Prostate gland (tissue), 2 donors: ENCODE data around the gene MAP2K7. TPM values are rescaled to one million over a fixed set of nuclear protein-coding genes. Genes with fewer than 3 reads are reported as not detected.

Source experiments
- DNase-seq: peaks from one replicate; pipeline ENCODE4 v3.0.0-alpha.2; 2019; ENCODE audit warnings: low spot score
- H3K27ac ChIP-seq, 2 donors: fragments of 200-600 bp; sonication (generic); 2 replicates each; pipeline ENCODE4 v1.5.1; 2017 to 2019
- H3K27me3 ChIP-seq: fragments of 200-600 bp; sonication (generic); replicated peaks from 2 replicates; pipeline ENCODE4 v1.5.1; 2019; ENCODE audit not compliant: insufficient read depth
- H3K36me3 ChIP-seq, 2 donors: fragments of 200-600 bp; sonication (generic); 1 replicate in 1 of 2; 2 replicates in 1 of 2; pipeline versions ENCODE4 v1.5.1 to v1.8.1; 2017 to 2019
- H3K4me1 ChIP-seq: fragments of 200-600 bp; sonication (generic); replicated peaks from 2 replicates; pipeline ENCODE4 v1.5.1; 2019
- H3K4me3 ChIP-seq, 2 donors: fragments of 200-600 bp; sonication (generic); 2 replicates each; pipeline ENCODE4 v1.5.1; 2017 to 2019
- H3K9me3 ChIP-seq: fragments of 200-600 bp; sonication (generic); 2 replicates; pipeline ENCODE4 v1.5.1; 2017
- POLR2A ChIP-seq: fragments of 450-650 bp; IDR thresholded peaks from one replicate; pipeline ENCODE4 v1.6.1; 2016; ENCODE audit warnings: antibody characterized with exemption, mild to moderate bottlenecking
- POLR2AphosphoS5 ChIP-seq: sonication (generic); formaldehyde crosslinking; IDR thresholded peaks from one replicate; pipeline ENCODE4 v1.6.1; 2017; ENCODE audit warnings: antibody characterized with exemption
- WGBS: methylation state at CpG from one replicate; pipeline ENCODE4 v1.1.5; 2018; 5-methylcytosine and 5-hydroxymethylcytosine counted together
- intact Hi-C: fragments of 100-400 bp; cut with DNase I; formaldehyde crosslinking; loops from one replicate; pipeline ENCODE4 v1.14.2; 2022
- total RNA-seq, 2 donors: library from RNA; depleted of rRNA; stranded (reverse); fragments of >200 nt; gene quantifications; one replicate each; pipeline ENCODE4 v1.1.0, GENCODE V29; 2016
- TF ChIP-seq, protein P1 (sequence below), 4 experiments: fragments of 200-600 bp in 2 of 4; fragments of 450-650 bp in 2 of 4; sonication (generic) in 2 of 4; IDR thresholded peaks; 1 replicate in 3 of 4; 2 replicates in 1 of 4; pipeline ENCODE4 v1.5.1; 2016 to 2019; ENCODE audit warnings: antibody characterized with exemption in 4 of 4, mild to moderate bottlenecking in 2 of 4, moderate library complexity in 2 of 4

Gene MAP2K7
- total RNA-seq, 2 donors from 2014 or later, result 21.6 to 45.2 TPM

DNA sequence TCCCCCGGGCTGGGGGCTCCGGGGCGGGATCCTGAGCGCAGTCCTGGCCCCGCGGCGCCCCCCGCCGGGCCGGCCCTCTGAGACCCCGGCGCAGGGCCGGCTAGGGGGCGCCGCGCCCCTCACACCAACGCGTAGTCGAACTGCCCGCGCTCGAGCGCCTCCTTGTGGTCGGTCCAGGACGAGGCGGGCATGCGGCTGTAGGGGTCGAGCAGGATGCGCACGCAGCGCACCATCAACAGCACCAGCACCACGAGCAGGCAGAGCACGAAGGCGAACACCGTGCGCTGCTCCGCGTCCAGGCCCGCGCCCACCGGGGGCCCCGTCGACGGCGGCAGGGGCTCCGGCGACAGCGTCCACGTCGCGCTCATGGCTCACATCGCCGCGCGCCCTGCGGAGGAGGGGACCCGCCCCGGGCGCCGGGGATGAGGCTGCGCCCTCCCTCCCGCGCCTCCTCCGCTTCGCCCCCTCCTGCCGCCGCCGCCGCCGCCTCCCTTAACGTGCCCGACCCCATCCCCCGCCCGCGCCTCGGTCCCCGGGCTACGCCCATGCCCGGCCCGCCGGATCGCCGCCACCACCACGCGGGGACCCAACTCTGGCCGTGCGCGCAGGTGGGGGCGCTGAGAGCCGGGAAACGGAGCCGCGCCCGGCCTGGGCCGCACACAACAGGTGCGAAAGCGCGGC is 21.6 kb downstream of the MAP2K7 start:
- H3K4me1 ChIP-seq, result peaks cover 21% of the 10 kb centered on the region
- H3K4me3 ChIP-seq, result peak overlapping the region; percentile 33 to 55
- no peaks in the 10 kb centered on the region for H3K27me3 ChIP-seq
- under 1% methylated on average over 42 of the region's 98 CpGs for WGBS
- no peaks in the 10 kb centered on the region for H3K9me3 ChIP-seq
- intact Hi-C loops, result loop anchor here (5.0 kb wide), 1 partner anchor 393 kb away; no protein-coding TSS in a partner anchor
- TF ChIP-seq POLR2AphosphoS5 (no peak), POLR2A (no peak)
- TF ChIP-seq, protein P1, sequence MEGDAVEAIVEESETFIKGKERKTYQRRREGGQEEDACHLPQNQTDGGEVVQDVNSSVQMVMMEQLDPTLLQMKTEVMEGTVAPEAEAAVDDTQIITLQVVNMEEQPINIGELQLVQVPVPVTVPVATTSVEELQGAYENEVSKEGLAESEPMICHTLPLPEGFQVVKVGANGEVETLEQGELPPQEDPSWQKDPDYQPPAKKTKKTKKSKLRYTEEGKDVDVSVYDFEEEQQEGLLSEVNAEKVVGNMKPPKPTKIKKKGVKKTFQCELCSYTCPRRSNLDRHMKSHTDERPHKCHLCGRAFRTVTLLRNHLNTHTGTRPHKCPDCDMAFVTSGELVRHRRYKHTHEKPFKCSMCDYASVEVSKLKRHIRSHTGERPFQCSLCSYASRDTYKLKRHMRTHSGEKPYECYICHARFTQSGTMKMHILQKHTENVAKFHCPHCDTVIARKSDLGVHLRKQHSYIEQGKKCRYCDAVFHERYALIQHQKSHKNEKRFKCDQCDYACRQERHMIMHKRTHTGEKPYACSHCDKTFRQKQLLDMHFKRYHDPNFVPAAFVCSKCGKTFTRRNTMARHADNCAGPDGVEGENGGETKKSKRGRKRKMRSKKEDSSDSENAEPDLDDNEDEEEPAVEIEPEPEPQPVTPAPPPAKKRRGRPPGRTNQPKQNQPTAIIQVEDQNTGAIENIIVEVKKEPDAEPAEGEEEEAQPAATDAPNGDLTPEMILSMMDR (IDR thresholded peaks at IDR 0.05), result peak; percentile 59 to 81 (median 75)
- peak overlapping the region in 1 of 2 donors; percentile 58 for H3K27ac ChIP-seq
- peak; percentile 37 for DNase-seq
- peaks cover 7 to 10% of the 10 kb centered on the region in 2 donors for H3K36me3 ChIP-seq

GRCh38 chr19:7926021-7926726 is 22.5 kb downstream of the MAP2K7 start, which contains the start of gene CTXN1:
CTXN1 (minus strand) TSS chr19:7926135; CDS start chr19:7925538, 597 bp downstream.
- Histone ChIP-seq H3K27ac (peak within 1 kb of the TSS; percentile 55 to 90), H3K4me3 (peak within 1 kb of the TSS; percentile 33 to 55), H3K27me3 (no peaks in the 10 kb centered on the region), H3K4me1 (peaks cover 21% of the 10 kb centered on the region), H3K36me3 (peaks cover 9 to 10% of the 10 kb centered on the region in 2 donors), H3K9me3 (no peaks in the 10 kb centered on the region)
- DNase-seq, result peak; percentile 69
- WGBS, result 16% methylated on average over 31 of the region's 65 CpGs
- TF ChIP-seq POLR2A, result no peak
- TF ChIP-seq, protein P1 (IDR thresholded peaks at IDR 0.05), result no peak
- no peak for TF ChIP-seq POLR2AphosphoS5
- intact Hi-C loops, result loop anchor here (5.0 kb wide), 1 partner anchor 394 kb away; no protein-coding TSS in a partner anchor

DNA sequence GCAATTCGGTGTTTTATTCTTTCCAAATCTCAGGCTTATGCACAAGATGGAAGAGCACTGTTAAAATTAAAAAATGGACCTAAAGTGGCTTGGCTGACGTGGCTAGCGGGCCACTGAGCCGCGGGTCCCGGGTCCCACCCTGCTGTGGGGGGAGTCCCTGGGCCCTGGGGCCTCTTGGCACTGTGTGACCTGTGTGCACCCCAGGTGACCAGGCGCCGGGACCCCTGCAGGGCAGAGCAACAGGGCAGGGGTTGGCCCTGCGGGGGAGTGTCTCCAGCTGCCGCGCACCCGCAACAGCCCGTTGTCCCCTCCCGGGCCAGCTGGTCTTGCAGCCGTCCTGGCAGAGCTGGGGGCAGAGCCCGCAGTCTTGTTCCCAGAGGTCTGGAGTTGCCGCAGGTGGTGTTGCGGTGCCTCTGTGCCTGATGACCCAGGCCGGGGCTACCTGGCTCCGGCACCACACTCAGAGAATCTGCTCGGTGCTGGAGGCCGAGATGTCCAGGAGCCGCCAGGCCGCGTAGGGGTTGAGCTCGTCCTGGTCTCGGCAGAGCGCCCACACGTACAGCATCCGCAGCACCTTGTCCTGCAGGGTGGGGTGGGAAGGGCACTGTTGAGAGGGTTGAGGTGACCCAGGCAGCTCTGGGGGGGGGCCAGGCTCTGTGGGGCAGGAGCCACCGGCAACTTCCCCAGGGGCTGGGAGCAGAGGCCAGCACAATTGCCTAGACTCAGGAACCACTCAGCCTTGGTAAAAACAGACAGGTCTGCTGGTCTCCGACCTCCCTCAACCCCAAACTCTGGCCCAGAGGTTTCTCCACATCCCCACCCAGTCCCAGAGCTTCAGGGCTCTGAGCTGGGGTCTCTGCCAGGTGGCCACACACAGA is 23.3 kb downstream of the MAP2K7 start:
- Histone ChIP-seq H3K4me3 (no peak overlapping the region), H3K27ac (peak overlapping the region; percentile 90 to 92), H3K36me3 (peaks cover 11 to 18% of the 10 kb centered on the region in 2 donors), H3K4me1 (peaks cover 17% of the 10 kb centered on the region), H3K9me3 (no peaks in the 10 kb centered on the region), H3K27me3 (no peaks in the 10 kb centered on the region)
- DNase-seq, result no peak
- intact Hi-C loops, result loop anchor here (5.0 kb wide), 1 partner anchor 395 kb away; no protein-coding TSS in a partner anchor
- WGBS, result 78% methylated on average over 32 of the region's 32 CpGs
- TF ChIP-seq POLR2A (no peak), POLR2AphosphoS5 (no peak)
- TF ChIP-seq, protein P1 (IDR thresholded peaks at IDR 0.05), result no peak

DNA sequence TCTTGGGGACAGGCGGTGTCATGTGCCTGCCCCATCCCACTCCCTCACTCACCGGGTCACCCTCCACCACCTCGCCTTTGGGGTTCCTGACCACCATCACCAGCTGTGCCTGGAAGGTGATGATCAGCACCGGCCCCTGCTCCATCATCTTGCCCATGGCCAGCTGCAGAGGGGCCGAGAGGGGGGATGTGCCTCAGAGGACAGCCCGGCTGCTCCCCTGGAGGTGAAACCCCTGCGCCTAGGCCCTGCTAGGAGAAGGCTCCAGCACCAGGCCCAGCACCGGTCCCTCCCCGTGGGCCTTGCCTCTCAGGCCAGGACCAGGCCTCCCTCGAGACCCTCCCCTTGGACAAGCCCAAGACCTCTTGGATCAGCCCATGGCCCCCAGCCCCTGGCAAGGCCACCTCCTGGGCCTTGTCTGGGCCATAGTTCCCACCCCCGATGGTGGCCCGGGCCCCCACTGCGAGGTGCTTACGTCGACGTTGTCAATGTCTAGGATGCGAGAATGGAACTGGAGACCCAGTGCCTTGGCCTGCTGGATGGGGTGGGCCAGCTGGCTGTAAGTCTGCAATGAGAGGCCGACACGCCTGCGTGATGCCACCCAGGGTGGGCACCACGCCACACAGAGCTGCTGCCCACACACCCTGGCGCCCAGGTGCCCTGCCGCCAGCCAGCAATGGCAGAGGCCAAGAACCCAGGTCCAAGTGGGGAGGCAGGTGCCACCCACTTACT is 24.1 kb downstream of the MAP2K7 start:
- DNase-seq, result no peak
- WGBS, result 67% methylated on average over 21 of the region's 23 CpGs
- H3K27me3 ChIP-seq, result no peaks in the 10 kb centered on the region
- H3K9me3 ChIP-seq, result no peaks in the 10 kb centered on the region
- peaks cover 13 to 16% of the 10 kb centered on the region in 2 donors for H3K36me3 ChIP-seq
- peak overlapping the region; percentile 90 to 92 for H3K27ac ChIP-seq
- TF ChIP-seq POLR2A, result no peak
- TF ChIP-seq, protein P1 (IDR thresholded peaks at IDR 0.05), result no peak
- TF ChIP-seq POLR2AphosphoS5, result no peak
- H3K4me3 ChIP-seq, result no peak overlapping the region
- intact Hi-C loops, result loop anchor here (5.0 kb wide), 1 partner anchor 395 kb away; no protein-coding TSS in a partner anchor
- H3K4me1 ChIP-seq, result peaks cover 17% of the 10 kb centered on the region
